ENCODE measurements around the gene OR4S2.

DNA sequence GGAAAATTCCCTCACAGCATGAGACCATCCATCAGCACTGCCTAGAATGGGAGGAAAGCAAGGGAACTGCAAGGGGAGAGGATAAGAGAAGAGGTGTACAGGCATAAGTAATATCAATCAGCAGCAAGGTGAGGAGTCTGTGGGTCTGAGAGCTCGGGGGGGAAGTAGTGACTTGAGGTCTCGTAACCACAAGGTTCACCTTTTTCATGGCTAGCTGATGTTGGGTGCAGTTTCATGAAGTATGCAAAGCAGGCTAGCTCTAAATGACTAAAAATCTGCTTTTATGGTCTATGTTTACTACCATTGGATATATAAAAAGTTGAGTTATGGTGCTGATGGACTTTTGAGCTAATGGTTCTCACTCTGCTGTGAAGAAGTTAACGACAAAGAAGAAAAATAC, 49.7 kb downstream of the OR4S2 start:
- TF ChIP-seq CTCF (IDR thresholded peaks at IDR 0.05; ENCODE audit: extremely low read depth in 1 of 2, insufficient read depth in 1 of 2, low read depth in 1 of 2, low read length in 2 of 2) (no peak), EZH2 (IDR thresholded peaks at IDR 0.05; ENCODE audit: borderline replicate concordance, low read depth, low read length, severe bottlenecking) (no peak), JUN (IDR thresholded peaks at IDR 0.05; ENCODE audit: borderline replicate concordance, insufficient read depth, insufficient read length, low read depth) (no peak), MAX (IDR thresholded peaks at IDR 0.05; ENCODE audit: insufficient read depth, insufficient read length) (no peak), POLR2A (IDR thresholded peaks at IDR 0.05; ENCODE audit: low read depth, low read length) (no peak), POLR2AphosphoS5 (IDR thresholded peaks at IDR 0.05; ENCODE audit: insufficient read depth, low read depth, low read length) (no peak), FOS (IDR thresholded peaks at IDR 0.05; ENCODE audit: borderline replicate concordance, insufficient read depth, low read length) (no peak)

All from endothelial cell of umbilical vein (primary cell).